HepG2 (cell line): ENCODE data around the gene TMPO. TPM values are rescaled to one million over a fixed set of nuclear protein-coding genes. Genes with fewer than 3 reads are reported as not detected.

ENCODE experiments used
- KAT7 ChIP-seq: IDR thresholded peaks from 2 replicates; pipeline ENCODE4 v1.6.1; 2018; ENCODE audit warnings: borderline replicate concordance, missing compliant biosample characterization
- MYC ChIP-seq: sonication (generic); formaldehyde crosslinking; IDR thresholded peaks from 2 replicates; pipeline ENCODE4 v1.9.0; 2021; ENCODE audit warnings: missing genetic modification reagents, borderline replicate concordance
- NONO ChIP-seq, 2 experiments: fragments of 450-650 bp in 1 of 2; sonication (generic) in 1 of 2; formaldehyde crosslinking in 1 of 2; IDR thresholded peaks in 1 of 2; conservative IDR thresholded peaks in 1 of 2; 2 replicates each; pipeline versions ENCODE4 v1.6.1 to v1.8.0; 2017 to 2022; ENCODE audit warnings: mild to moderate bottlenecking in 1 of 2, missing genetic modification reagents in 1 of 2, moderate library complexity in 1 of 2
- RXRA ChIP-seq: sonication (generic); formaldehyde crosslinking; IDR thresholded peaks from 2 replicates; pipeline ENCODE4 v1.5.1; 2020; ENCODE audit warnings: missing genetic modification reagents
- TARDBP ChIP-seq: sonication (generic); formaldehyde crosslinking; IDR thresholded peaks from 2 replicates; pipeline ENCODE4 v1.8.0; 2022; ENCODE audit warnings: mild to moderate bottlenecking, missing genetic modification reagents
- TBX2 ChIP-seq: sonication (generic); formaldehyde crosslinking; IDR thresholded peaks from 2 replicates; pipeline ENCODE4 v1.5.0; 2020; ENCODE audit warnings: missing genetic modification reagents, mild to moderate bottlenecking, borderline replicate concordance
- ZC3H4 ChIP-seq: sonication (generic); formaldehyde crosslinking; IDR thresholded peaks from 2 replicates; pipeline ENCODE4 v1.4.0; 2020; ENCODE audit warnings: missing genetic modification reagents, borderline replicate concordance
- ZFP62 ChIP-seq: sonication (generic); formaldehyde crosslinking; IDR thresholded peaks from 2 replicates; pipeline ENCODE4 v1.4.0; 2020; ENCODE audit warnings: missing genetic modification reagents
- ZFX ChIP-seq: sonication (generic); formaldehyde crosslinking; IDR thresholded peaks from 2 replicates; pipeline ENCODE4 v1.4.0; 2020; ENCODE audit warnings: mild to moderate bottlenecking, low read depth, missing genetic modification reagents, moderate library complexity
- ZMYM2 ChIP-seq: sonication (generic); formaldehyde crosslinking; IDR thresholded peaks from 2 replicates; pipeline ENCODE4 v1.8.0; 2022; ENCODE audit warnings: mild to moderate bottlenecking, missing genetic modification reagents
- ZNF276 ChIP-seq: sonication (generic); formaldehyde crosslinking; IDR thresholded peaks from 2 replicates; pipeline ENCODE4 v1.4.0; 2020; ENCODE audit warnings: mild to moderate bottlenecking, low read depth, missing genetic modification reagents
- ZNF281 ChIP-seq: sonication (generic); formaldehyde crosslinking; IDR thresholded peaks from 2 replicates; pipeline ENCODE4 v1.4.0; 2020; ENCODE audit warnings: missing genetic modification reagents, borderline replicate concordance
- polyA plus RNA-seq, 8 experiments: library from polyadenylated mRNA; depleted of rRNA in 3 of 8; stranded (reverse) in 7 of 8; unstranded in 1 of 8; fragments of >200 nt; fragmentation: Illumina TruSeq in 4 of 8; extraction: Trizol in 4 of 8; gene quantifications; 2 replicates each; pipeline versions ENCODE4 v1.2.1 to v1.2.3, GENCODE V29; 2011 to 2016; ENCODE audit warnings: low read depth in 4 of 8, missing spikeins in 1 of 8, mixed read lengths in 1 of 8; ENCODE audit not compliant: insufficient read depth in 1 of 8
- total RNA-seq, 5 experiments: library from RNA; depleted of rRNA; stranded (reverse); fragments of >200 nt; fragmentation: Illumina TruSeq; extraction: Trizol; gene quantifications; 2 replicates each; pipeline ENCODE4 v1.2.3, GENCODE V29; 2016; ENCODE audit warnings: low read depth in 1 of 5
- TF ChIP-seq, protein P1 (sequence below), 2 experiments: IDR thresholded peaks; 2 replicates each; pipeline ENCODE4 v1.6.1; 2011 to 2012; ENCODE audit warnings: low read length in 2 of 2, borderline replicate concordance in 1 of 2, low read depth in 1 of 2, mild to moderate bottlenecking in 1 of 2, moderate library complexity in 1 of 2
- TF ChIP-seq, protein P2 (sequence below): IDR thresholded peaks from 2 replicates; pipeline ENCODE4 v1.6.1; 2016; ENCODE audit warnings: low read depth, borderline replicate concordance

Gene TMPO
- total and polyA plus RNA-seq, 2 of the 13 experiments (the other 11 are each of a cell fraction or from before 2014, with no cell fraction given), result 24.2 to 167 TPM

DNA sequence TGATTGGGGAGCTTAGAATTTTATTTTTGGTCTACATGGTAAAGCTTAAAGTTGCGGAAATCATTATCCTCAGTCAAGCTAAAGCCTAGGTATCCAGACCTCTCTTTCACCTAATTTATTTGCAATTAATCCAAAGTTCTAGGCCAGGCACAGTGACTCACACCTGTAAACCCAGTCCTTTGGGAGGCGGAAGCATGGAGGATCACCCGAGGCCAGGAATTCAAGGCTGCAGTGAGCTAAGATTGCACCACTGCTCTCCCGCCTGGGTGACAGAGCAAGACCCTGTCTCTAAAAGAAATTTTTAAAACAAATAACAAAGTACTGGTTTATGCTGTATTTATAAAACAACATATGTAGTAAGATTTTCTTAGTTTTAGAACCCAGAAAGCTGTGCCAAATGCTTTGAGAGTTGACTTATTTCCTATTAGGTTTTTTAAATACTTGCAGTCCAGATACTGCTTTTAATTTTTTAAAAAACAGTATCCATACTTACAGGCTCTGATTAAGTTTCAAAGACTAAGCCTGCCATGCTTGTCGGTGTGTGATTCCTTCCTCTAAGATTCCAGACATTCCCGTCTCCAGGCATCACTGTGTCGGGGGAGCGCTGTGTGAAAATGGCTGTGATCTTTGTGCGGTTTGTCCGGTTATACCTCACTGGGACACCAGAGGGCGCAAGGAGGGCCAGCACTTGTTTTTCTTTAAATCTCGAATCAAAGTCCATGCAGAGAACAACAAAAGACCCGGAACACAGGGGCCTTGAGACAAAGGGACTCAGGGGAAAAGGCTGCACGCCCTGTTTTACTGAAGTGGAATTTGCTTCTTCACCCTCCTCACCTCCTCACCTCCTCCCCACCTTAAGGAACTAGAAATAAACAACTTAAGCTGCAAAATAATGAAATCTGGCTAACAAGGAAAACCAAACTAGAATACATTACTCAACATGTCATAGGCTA is 24.6 kb upstream of the TMPO start (continued):
- TF ChIP-seq ZFP62 (no peak), RXRA (CRISPR knock-in tag) (peak; percentile 19; the same call in 1 of the 2 replicates), ZFX (peak; percentile 36; the same call in 1 of the 2 replicates), KAT7 (no peak), ZNF276 (CRISPR knock-in tag) (0 out of 2 replicates have a peak, but pooled peaks have one; percentile 27), TARDBP (CRISPR knock-in tag) (0 out of 2 replicates have a peak, but pooled peaks have one; percentile 70), MYC (CRISPR knock-in tag) (peak; percentile 63; the same call in 1 of the 2 replicates), ZMYM2 (peak; percentile 91), NONO (IDR thresholded peaks at IDR 0.05) (no peak), NONO (CRISPR knock-in tag; conservative IDR thresholded peaks at IDR 0.05) (peak; percentile 52; the same call in 1 of the 2 replicates), ZC3H4 (CRISPR knock-in tag) (no peak), ZNF281 (CRISPR knock-in tag) (peak; percentile 34; the same call in 1 of the 2 replicates), TBX2 (CRISPR knock-in tag) (peak; percentile 57; the same call in 1 of the 2 replicates)
- TF ChIP-seq, protein P1, sequence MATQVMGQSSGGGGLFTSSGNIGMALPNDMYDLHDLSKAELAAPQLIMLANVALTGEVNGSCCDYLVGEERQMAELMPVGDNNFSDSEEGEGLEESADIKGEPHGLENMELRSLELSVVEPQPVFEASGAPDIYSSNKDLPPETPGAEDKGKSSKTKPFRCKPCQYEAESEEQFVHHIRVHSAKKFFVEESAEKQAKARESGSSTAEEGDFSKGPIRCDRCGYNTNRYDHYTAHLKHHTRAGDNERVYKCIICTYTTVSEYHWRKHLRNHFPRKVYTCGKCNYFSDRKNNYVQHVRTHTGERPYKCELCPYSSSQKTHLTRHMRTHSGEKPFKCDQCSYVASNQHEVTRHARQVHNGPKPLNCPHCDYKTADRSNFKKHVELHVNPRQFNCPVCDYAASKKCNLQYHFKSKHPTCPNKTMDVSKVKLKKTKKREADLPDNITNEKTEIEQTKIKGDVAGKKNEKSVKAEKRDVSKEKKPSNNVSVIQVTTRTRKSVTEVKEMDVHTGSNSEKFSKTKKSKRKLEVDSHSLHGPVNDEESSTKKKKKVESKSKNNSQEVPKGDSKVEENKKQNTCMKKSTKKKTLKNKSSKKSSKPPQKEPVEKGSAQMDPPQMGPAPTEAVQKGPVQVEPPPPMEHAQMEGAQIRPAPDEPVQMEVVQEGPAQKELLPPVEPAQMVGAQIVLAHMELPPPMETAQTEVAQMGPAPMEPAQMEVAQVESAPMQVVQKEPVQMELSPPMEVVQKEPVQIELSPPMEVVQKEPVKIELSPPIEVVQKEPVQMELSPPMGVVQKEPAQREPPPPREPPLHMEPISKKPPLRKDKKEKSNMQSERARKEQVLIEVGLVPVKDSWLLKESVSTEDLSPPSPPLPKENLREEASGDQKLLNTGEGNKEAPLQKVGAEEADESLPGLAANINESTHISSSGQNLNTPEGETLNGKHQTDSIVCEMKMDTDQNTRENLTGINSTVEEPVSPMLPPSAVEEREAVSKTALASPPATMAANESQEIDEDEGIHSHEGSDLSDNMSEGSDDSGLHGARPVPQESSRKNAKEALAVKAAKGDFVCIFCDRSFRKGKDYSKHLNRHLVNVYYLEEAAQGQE (IDR thresholded peaks at IDR 0.05; ENCODE audit: borderline replicate concordance in 1 of 2, low read depth in 1 of 2, low read length in 2 of 2), result peak in 1 of 2 experiments; percentile 39; a peak in 1 of 4 replicates
- TF ChIP-seq, protein P2, sequence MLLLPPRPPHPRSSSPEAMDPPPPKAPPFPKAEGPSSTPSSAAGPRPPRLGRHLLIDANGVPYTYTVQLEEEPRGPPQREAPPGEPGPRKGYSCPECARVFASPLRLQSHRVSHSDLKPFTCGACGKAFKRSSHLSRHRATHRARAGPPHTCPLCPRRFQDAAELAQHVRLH (CRISPR knock-in tag), result peak; percentile 73; the same call in 1 of the 2 replicates
